Glomerular visceral epithelial cell (primary cell): ENCODE data around the gene TYW5.

ENCODE experiments used
- DNase-seq: peaks from one replicate; pipeline ENCODE4 v3.0.0-alpha.2; 2016; ENCODE audit errors: extremely low spot score

Gene TYW5

DNA sequence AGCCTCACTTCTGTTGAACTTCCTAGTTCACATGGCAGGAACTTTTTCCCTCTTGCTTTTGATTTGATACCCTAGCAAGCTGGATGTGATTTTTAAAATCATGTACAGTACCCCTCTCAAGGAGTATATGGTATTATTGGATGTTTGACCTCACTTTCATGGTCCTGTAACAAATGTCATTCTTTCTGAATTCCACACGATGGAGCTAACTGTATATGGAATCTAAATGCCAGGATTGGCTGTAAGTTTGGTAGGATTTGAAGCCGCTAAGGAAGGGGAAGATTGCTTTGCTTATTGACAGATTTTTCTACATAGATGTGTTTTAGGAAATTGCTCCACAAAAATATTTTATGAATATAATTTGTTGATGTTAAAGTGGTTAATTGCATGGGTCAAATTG is 18.4 kb upstream of the TYW5 start:
- DNase-seq: peak; percentile 47

DNA sequence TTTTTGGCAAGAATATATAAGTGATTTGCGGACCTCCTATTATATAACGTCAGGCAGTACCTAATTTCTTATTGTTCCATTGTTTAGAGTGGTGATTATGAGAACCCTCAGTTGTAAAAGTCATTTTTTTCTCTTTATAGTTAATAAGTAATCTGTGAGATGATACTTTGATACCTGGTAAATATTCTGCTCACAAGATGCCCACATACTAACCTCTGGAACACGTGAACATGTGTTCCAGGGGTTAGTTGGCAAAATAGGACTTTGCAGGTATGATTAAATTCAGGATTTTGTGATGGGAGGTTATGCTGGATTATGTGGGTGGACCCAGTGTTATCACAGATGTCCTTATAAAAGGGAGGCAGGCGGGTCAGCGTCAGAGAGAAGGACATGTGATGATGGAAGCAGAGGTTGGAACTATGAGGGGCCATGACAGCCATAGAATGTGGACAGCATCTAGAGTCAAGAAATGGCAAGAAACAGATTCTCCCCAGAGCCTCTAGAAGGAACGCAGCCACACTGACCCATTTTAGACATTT is 16.9 kb upstream of the TYW5 start:
- no peak for DNase-seq

DNA sequence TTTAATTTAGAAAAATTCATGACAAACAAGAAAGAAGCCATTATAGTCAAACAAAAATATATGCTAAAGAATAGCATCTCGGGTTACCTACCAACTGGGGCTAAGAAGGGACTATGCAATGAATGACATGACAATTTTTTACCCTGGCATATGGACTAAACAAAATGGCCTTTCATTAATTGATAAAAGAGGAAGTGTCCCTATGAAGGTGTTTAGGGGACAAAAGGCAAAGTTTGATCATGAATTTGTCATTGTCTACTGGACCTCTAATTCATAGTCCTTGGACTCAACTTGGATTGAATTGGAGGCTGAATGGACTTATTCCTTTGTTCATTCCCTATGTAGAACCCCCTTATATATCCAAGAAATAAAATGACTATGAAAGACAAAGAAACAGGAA is 12.8 kb upstream of the TYW5 start:
- no peak for DNase-seq

DNA sequence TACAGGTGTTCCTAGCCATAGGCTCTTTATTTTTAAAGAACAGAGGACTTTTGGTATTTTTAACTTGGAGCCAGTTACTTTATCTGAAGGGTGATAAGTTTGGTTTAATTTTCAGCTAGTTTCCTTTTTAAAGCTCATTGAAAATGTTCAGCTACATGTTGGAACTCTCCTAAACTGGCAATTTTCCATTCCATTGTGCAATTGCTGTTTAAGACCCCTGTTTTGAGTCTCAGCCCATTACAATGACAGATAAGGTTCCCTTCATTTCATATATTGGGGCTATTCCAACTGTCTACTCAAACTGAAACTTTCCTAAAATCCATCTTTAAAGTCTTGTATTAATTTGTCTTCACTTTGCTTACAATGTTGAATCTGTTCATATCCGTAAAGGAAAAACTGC is 11.7 kb upstream of the TYW5 start:
- no peak for DNase-seq

DNA sequence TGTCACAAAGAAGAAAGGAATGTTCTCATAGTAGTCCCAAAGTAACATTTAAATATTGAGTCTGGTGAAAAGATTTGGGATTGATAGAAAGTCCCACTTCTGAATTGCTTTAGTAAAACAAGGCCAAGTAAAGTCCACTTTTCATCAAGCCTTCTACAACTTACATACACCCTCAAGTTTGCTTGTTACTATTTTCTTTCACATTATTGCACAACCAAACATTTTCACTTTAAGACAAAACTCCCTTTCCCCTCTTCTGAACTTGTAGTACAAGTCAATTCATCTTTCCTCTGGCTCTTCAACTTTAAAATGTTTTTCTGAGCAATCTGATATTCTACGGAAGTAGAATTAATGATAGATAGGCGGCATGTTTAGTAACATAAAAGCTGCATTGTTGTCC is 11.1 kb upstream of the TYW5 start:
- no peak for DNase-seq

DNA sequence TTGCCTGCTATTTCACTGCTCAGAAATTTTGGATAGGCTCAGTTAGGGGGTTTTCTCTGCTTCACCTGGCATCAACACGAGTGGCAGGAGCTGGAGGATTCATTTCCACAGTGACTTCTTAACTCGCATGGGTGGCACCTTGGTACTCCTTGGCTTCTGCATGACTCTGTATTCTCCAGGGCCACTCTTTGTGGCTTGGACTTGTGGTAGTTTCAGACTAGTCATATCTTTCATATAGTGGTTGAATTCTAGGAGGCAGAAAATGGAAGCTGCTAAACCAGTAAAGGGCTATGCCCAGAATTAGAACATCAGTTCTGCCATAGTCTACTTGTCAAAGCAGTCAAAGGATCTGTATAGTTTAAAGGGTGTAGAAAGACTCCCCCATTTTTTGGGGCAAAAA is 6.9 kb upstream of the TYW5 start:
- DNase-seq: no peak

DNA sequence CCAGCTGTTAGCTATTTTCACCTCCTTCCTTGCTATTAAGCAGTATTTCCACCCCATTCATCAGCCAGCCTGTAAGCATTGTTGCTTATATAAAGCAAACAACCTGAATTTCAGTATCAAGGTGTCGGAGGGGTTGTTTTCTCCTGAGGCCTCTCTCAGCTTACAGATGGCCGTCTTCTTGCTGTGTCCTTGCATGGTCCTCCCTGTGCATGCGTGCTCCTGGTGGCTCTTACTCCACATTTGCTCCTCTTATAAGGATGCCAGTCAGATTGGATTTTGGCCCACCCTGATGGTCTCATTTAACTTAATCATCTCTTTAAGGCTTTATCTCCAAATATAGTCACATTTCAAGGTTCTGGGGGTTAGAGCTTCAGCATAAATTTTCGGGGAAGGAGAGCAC is 2.7 kb upstream of the TYW5 start:
- DNase-seq: no peak

DNA sequence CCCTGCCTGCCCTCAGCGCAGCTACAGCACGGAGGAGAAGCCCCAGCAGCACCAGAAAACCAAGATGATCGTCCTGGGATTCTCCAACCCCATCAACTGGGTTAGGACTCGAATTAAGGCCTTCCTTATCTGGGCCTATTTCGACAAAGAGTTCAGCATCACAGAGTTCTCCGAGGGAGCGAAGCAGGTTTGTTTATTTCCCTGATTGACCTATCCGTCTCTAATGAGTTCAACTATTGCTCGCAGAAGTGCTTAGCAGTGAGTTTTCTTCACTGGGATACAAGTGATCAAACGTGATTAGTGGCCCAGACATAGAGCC is 730 bp upstream of the TYW5 start:
- DNase-seq: no peak

DNA sequence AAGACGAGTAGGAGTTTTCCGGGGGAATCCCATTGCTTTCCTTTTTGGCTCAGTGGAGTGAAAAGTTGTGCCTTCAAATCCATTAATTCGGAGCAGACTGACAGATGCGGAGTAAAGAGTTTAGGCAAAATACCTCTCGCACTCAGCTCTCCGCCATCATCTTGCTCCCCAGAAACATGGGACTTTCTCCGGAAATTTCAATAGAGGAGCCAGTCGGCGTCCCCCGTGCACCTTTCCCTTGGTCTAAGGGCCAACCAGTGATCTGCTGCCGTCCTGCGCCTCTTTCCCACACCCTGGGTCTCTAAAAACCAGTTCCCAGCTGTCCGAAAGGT is 318 bp downstream of the TYW5 start:
- no peak for DNase-seq

DNA sequence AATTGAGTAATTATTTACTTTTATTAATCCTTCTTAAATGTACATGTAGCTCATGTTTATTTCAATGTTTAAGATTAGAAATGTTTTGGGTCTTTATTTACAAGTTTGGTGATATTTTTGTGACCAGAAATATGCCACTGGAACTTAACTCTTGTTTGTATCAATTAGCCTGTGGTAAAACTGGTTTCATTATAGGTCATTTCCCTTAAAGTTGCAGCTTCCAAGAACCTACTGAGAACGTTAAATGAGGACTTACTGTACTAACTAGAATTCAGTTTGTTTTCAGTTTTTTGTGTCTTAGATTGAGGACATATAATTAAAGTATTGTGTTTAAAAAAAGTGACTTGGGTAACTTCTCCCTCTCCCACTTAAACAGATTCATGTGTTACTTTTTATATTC is 4.3 kb downstream of the TYW5 start:
- no peak for DNase-seq

DNA sequence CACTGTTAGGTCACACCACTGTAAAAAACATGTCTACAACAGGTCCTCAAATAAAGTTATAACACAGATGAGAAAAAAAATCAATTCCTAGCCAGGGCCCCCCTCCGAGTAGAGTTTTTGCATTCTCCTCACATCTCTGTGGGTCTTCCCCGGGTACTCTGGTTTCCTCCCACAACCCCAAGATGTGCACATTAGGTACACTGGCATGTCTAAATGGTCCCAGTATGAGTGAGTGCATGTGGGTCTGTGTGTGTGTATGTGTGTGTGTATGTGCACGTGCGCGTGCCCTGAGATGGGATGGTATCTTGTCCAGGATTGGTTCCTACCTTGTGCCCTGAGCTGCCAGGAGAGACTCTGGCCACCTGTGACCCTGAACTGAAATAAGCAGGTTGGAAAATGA is 4.9 kb downstream of the TYW5 start:
- no peak for DNase-seq

DNA sequence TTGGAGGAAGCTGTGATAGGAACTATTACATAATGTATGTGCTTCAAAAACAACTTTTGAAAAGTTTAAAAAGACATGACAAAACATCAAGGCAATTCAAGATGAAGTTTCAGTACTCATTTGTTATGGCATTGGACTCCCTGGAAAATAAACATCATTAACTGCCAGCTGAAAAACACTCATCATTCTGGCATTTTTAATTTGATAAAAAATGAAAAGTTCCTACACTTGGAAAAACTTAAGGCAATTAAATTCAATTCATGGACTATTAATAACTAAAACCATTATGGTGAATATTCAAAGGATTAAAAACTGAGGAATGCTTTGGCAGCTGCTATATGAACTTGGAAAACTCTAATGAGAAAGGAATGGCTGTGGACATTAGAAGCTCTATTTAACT is 8.5 kb downstream of the TYW5 start:
- no peak for DNase-seq

DNA sequence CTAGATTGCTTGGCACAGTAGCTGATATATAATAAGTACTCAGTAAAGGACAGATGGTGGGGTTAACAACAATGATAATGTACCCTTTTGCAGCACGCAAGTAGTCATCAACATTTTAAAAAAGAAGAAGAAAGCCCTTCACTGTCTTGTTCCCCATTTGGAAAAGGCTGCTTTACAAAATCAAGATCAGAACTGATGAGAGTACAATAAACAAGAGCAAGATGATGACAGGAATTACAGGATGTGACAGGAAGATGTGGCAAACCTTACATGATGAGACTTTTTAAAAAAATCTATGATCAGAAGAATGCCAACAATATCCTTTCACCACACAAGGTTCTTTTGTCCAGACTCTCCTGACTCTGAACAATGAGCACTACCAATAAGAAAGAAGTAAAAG is 9.1 kb downstream of the TYW5 start:
- no peak for DNase-seq

DNA sequence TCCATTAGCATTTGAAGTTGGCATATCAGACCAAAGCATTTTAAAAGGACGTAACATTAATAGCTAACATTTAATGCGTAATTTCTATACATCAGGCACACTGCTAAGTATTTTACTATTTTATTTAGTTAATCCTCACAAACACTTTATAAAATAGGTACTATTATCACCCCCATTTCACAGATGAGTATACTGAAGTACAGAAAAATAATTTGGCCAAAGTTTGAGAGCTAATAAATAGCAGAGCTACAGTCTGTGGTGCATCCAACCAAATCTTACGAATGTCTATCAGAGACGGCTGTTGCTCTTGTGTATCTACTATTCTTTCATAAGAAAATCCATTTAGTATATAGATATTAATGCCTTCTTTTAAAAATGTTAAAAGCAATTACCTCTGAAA is 11.9 kb downstream of the TYW5 start:
- no peak for DNase-seq

DNA sequence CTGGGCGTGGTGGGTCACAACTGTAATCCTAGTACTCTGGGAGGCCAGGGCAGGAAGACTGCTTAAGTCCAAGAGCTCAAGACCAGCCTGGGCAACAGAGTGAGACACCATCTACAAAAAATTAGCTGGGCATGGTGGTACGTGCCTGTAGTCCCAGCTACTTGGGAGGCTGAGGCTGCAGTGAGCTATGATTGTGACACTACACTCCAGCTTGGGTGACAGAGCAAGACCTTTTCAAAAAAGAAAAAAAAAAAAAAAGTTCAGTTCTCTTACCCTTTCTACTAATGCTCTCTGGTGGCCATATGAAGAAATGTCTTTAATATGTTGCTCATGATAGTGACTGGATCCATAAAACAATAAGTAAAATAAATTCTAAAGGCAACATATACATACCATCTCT is 14.9 kb downstream of the TYW5 start:
- DNase-seq: peak; percentile 18

DNA sequence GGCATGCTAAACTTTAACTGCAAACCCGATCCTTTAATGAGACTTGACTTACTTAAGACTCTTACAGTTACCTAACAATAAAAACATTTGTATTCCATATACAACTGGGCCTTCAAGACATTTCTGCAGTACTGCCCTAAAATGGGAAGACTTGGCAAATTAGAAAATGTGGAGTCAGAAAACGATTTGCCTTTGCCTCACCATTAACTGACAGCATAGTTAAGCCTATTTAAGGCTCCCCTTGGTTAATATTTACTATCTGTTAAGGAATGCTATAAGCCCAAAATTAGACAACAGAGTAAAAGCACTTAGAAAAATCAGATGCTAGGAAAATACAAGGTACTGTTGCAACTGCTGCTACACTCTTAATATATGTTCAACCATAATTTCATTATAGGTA is 18.7 kb downstream of the TYW5 start:
- no peak for DNase-seq

DNA sequence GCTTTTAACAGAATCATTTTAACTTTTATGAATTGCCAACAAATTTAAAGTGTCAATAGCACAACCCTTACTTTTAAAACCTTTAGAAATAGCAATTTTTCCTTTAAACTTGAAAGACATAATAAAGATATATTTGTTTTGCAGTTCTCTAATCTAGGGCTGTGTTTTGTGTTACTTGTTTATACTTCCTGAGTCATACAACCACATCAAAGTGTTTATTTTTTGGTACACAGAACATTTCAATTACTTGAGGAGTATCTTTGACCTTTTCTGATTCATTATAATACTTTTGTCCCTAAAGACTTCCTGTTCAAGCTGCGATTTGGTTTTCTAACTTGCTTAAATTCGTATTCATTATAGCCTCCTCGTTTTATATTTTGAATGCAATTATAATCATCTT is 21.8 kb downstream of the TYW5 start:
- DNase-seq: no peak

DNA sequence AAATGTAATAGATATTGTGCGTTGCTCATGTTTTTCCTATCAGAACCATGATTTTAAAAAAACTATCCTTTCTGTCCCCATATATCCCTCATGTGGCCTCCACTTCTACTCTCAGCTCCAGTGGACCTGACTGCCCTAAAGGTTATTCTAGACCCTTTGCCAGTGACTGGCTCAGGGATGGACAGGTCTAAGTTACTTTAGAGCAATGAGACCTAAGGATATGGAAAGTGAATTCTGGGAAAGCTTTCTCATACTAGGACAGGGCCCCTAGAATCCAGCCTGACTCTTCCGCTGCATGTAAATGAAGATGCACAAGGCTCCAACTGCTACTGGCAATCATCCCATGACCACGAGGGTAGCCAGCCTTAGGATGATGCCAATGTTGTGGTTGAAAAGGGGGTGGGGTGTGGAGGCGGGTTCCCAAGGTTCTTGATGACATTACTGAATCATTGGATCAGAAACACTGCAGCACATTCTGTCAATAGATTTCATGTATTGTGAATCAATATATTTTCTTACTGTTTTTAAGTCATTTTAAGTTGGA is 22.9 kb downstream of the TYW5 start:
- DNase-seq: peak; percentile 58

DNA sequence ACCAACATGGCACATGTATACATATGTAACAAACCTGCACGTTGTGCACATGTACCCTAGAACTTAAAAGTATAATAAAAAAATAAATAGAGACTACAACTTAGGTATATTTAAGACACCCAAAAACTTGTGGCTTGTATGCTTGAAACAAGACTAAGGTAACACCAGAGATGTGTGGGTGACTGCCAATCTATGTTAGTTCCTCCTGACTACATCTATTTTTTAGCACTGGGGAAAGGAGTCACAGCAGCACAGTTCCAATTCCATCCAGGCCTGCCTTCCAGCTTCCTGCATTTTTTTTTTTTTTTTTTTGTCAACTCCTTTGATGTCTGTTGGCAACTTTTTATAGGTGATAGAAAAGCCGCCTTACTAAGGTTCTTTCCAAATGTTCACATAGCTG is 26.0 kb downstream of the TYW5 start:
- no peak for DNase-seq

DNA sequence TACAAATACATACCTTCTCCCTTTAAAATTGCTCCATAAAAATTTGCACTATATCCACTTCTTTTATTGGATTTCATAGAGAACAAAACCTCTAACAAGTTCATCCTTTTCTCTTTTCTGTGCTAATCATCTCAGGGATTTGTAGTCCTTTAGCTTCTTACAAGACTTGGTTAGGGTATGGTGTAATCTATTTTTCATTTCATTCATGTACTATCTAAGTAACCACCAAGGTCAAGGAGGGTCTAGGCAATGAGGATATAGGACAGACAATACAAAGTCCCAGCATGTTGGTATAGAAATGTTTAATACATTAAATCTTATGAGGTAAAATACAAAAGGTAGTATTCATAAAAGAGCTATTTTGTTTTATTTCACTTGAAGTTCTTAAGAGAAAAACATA is 26.7 kb downstream of the TYW5 start:
- no peak for DNase-seq

DNA sequence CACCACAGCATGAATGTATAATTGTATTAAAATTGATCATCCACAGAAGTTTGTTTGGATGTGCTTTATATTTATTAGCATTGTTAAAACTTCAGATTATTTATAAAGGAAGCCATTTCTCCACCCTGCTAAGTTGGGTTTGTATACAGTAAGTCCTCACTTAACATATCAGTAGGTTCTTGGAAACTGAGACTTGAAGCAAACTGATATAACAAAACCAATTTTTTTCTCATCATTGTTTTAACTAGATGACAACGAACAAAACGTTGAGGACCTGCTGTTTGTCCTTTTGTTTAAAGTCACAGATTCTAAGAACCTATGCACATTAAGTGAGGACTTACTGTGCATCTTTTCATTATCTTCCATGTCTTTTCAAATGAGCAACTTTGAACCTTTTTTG is 27.1 kb downstream of the TYW5 start:
- DNase-seq: no peak

DNA sequence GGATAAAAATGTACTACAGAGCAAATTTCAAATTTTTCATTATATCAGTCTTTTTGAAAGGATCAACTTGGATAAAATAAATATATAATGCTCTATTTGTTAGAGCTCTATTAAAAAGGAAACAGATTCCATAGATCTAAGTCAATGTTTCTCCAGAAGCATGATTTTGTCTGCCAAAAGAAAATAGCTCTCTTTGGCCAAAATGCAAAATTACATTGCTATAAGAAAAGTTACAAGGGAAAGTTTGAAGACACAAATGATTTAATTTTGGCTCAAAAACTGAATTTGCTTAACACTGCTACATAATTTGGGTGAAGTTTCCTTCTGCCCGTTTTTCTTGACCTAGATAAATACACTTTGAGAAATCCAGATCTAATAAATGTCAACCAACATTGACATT is 28.5 kb downstream of the TYW5 start:
- DNase-seq: no peak

DNA sequence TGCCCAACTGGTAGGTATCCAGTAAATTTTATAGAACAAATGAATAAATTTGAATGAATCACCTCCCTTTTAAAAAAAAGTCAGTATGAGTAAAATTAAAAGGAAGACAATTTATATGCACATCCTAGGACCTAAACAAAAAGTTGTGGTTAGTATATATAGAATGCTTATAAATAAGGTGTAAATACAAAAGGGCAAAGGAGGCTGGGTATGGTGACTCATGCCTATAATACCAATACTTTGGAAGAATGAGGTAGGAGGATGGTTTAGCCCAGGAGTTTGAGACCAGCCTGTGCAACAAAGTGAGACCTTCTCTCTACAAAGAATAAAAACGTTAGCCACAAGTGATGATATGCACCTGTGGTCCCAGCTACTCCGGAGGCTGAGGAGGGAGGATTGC is 31.4 kb downstream of the TYW5 start:
- DNase-seq: no peak

DNA sequence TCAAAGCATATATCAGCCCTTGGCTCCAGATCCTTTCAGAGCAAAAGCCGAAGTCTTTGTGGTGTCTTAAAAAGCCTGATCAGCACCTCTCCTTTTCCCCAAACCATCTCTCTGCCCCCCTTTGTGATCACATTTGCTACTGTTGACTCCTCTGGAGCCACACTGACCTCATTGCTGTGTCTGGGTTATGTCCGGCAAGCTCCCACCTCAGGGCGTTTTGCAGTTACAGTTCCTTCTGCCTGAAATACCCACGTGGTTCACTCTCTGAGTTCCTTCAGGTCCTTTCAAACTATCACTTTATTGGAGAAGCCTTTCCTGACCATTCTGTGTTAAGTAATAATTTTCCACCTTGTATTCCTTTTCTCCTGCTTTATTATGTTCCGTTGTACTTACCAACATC is 32.4 kb downstream of the TYW5 start:
- DNase-seq: no peak

DNA sequence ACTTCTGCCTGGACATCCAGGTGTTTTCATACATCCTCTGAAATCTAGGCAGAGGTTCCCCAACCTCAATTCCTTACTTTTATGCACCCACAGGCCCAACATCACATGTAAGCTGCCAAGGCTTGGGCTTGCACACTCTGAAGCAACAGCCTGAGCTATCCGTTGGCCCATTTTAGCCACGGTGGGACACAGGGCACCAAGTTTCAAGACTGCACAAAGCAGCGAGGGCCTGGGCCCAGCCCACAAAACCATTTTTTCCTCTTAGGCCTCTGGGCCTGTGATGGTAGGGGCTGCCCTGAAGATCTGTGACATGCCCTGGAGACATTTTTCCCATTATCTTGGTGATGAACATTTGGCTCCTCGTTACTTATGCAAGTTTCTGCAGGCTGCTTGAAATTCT is 38.3 kb downstream of the TYW5 start:
- DNase-seq: no peak
